GM21447 (cell line): ENCODE data around the gene SF3B2.
A peak's percentile ranks its signal among the peaks of the same experiment; 100 is the strongest.
"Not testable (repeated sequence)": the region's sequence is repeated elsewhere in the genome, so short reads cannot be mapped to it uniquely, and the experiment has no call there.

Experiments used
- ATAC-seq: cut with Tn5 transposase; IDR thresholded peaks from one replicate; pipeline ENCODE4 v1.9.1; 2021; ENCODE audit not compliant: unreplicated experiment

The SF3B2 gene

GRCh38 chr11:66071381-66071801 lies 19.2 kb downstream of the SF3B2 start:
- no peak for ATAC-seq

- ATAC-seq: no peak
These were observed 19.9 kb downstream of the SF3B2 start for GRCh38 chr11:66072081-66072480.

GRCh38 chr11:66072518-66072917 lies 20.4 kb downstream of the SF3B2 start:
- ATAC-seq: no peak

GRCh38 chr11:66073669-66074068 lies 21.5 kb downstream of the SF3B2 start:
- no peak for ATAC-seq

GRCh38 chr11:66075273-66075672 lies 23.1 kb downstream of the SF3B2 start:
- ATAC-seq: no peak

GRCh38 chr11:66076561-66076960 lies 24.4 kb downstream of the SF3B2 start:
- ATAC-seq: no peak

- ATAC-seq: no peak
These were observed 25.8 kb downstream of the SF3B2 start for GRCh38 chr11:66077927-66078326.

GRCh38 chr11:66078949-66079348 lies 26.8 kb downstream of the SF3B2 start:
- ATAC-seq: not testable (repeated sequence)

- ATAC-seq: no peak
These were observed 28.1 kb downstream of the SF3B2 start for GRCh38 chr11:66080055-66080817.

GRCh38 chr11:66081505-66081904 lies 29.3 kb downstream of the SF3B2 start:
- peak; percentile 87 for ATAC-seq

GRCh38 chr11:66082946-66083698 lies 31.0 kb downstream of the SF3B2 start:
- ATAC-seq: no peak

- ATAC-seq: no peak
These were observed 31.6 kb downstream of the SF3B2 start for GRCh38 chr11:66083767-66084166.

GRCh38 chr11:66084821-66085475 lies 32.8 kb downstream of the SF3B2 start:
- ATAC-seq: no peak

- ATAC-seq: no peak
These were observed 35.2 kb downstream of the SF3B2 start for GRCh38 chr11:66087148-66087908.

GRCh38 chr11:66089067-66089466 lies 36.9 kb downstream of the SF3B2 start:
- no peak for ATAC-seq

- no peak for ATAC-seq
These were observed 38.1 kb downstream of the SF3B2 start for GRCh38 chr11:66090288-66090687.

GRCh38 chr11:66092125-66092524 lies 40.0 kb downstream of the SF3B2 start:
- ATAC-seq: not testable (repeated sequence)

- ATAC-seq: not testable (repeated sequence)
These were observed 47.6 kb downstream of the SF3B2 start for GRCh38 chr11:66099746-66100145.

- peak; percentile 86 for ATAC-seq
These were observed 48.3 kb downstream of the SF3B2 start for GRCh38 chr11:66100272-66101065.

GRCh38 chr11:66101066-66101464 lies 48.9 kb downstream of the SF3B2 start:
- peak; percentile 15 for ATAC-seq
